Chondrocyte (in vitro differentiated cells): Measurements from ENCODE around the gene CCDC77. TPM values are rescaled to one million over a fixed set of nuclear protein-coding genes. Genes with fewer than 3 reads are reported as not detected.
A peak's percentile ranks its signal among the peaks of the same experiment; 100 is the strongest.

ENCODE experiments used
- DNase-seq: peaks from one replicate; pipeline ENCODE4 v3.0.0; 2021; ENCODE audit warnings: mixed read lengths, low spot score
- H3K27ac Mint-ChIP-seq: one replicate; pipeline ENCODE4 v1.8.0; 2021; ENCODE audit warnings: mild to moderate bottlenecking, moderate library complexity, mixed read lengths; ENCODE audit not compliant: unreplicated experiment
- H3K27me3 Mint-ChIP-seq: 2 replicates; pipeline ENCODE4 v1.8.0; 2021; ENCODE audit warnings: low read depth, mixed read lengths
- H3K36me3 Mint-ChIP-seq: 2 replicates; pipeline ENCODE4 v1.8.0; 2021; ENCODE audit warnings: low read depth, mixed read lengths
- H3K4me1 Mint-ChIP-seq: 2 replicates; pipeline ENCODE4 v1.8.0; 2021; ENCODE audit warnings: low read depth, mild to moderate bottlenecking, mixed read lengths
- H3K4me3 Mint-ChIP-seq: one replicate; pipeline ENCODE4 v1.8.0; 2021; ENCODE audit warnings: mild to moderate bottlenecking, moderate library complexity, mixed read lengths; ENCODE audit not compliant: unreplicated experiment
- H3K9me3 Mint-ChIP-seq: 2 replicates; pipeline ENCODE4 v1.8.0; 2021; ENCODE audit warnings: low read depth, mixed read lengths
- total RNA-seq: library from RNA; stranded (reverse); gene quantifications from 3 replicates; pipeline ENCODE4 v1.2.1, GENCODE V29; 2021
- TF ChIP-seq, protein P1 (sequence below): fragments of 200-600 bp; sonication (generic); IDR thresholded peaks from 2 replicates; pipeline ENCODE4 v1.5.0; 2021; ENCODE audit warnings: antibody characterized with exemption, mild to moderate bottlenecking, moderate library complexity

Gene CCDC77
- total RNA-seq, 1 donor from 2014 or later: 4.9 TPM

DNA sequence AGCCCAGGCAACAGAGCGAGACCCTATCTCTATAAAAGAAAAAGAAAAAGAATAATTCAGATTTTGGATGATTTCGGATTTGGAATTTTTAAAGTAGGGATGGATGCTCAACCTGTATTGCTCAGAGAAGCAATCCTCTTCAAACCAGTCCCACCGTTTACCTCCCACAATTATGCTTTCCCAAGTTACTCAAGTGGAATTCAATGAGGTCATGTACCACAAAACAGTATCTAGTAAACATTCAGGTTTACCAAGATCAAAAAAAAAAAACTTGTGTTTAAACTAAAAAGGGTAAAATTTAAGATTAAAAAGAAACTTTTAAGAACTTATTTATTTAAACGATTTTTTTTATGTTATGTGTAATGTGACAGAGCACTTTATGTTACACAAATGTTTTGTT, 14.8 kb upstream of the CCDC77 start:
- Mint-ChIP-seq H3K9me3 (no peaks in the 10 kb centered on the region), H3K27me3 (no peaks in the 10 kb centered on the region), H3K4me3 (peak overlapping the region; percentile 97), H3K27ac (peak overlapping the region; percentile 99), H3K36me3 (peaks cover 16% of the 10 kb centered on the region), H3K4me1 (peaks cover 40% of the 10 kb centered on the region)
- no peak for DNase-seq
- TF ChIP-seq, protein P1, sequence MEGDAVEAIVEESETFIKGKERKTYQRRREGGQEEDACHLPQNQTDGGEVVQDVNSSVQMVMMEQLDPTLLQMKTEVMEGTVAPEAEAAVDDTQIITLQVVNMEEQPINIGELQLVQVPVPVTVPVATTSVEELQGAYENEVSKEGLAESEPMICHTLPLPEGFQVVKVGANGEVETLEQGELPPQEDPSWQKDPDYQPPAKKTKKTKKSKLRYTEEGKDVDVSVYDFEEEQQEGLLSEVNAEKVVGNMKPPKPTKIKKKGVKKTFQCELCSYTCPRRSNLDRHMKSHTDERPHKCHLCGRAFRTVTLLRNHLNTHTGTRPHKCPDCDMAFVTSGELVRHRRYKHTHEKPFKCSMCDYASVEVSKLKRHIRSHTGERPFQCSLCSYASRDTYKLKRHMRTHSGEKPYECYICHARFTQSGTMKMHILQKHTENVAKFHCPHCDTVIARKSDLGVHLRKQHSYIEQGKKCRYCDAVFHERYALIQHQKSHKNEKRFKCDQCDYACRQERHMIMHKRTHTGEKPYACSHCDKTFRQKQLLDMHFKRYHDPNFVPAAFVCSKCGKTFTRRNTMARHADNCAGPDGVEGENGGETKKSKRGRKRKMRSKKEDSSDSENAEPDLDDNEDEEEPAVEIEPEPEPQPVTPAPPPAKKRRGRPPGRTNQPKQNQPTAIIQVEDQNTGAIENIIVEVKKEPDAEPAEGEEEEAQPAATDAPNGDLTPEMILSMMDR: no peak

DNA sequence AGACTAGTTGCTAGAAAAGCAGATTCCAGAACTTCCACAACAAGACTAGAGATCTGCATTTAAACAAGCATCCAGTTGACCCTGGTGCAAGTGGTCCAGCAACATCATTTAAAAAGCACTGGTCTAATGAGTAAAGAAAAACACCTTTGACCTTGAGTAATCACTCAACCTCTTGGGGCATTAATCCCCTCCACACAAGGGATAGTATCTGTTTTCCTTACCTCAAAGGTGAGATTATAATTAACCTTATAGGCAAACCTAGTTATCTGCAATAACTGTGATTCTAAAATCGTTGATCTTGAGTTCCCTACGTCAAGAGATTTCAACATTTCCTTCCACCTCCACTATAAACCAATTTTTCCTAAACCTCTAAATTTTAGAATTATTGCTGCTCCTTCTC, 13.4 kb upstream of the CCDC77 start:
- Mint-ChIP-seq H3K27me3 (no peaks in the 10 kb centered on the region), H3K36me3 (peaks cover 13% of the 10 kb centered on the region), H3K4me1 (peaks cover 40% of the 10 kb centered on the region), H3K27ac (peak overlapping the region; percentile 99), H3K9me3 (no peaks in the 10 kb centered on the region), H3K4me3 (peak overlapping the region; percentile 97)
- TF ChIP-seq, protein P1: no peak
- no peak for DNase-seq

DNA sequence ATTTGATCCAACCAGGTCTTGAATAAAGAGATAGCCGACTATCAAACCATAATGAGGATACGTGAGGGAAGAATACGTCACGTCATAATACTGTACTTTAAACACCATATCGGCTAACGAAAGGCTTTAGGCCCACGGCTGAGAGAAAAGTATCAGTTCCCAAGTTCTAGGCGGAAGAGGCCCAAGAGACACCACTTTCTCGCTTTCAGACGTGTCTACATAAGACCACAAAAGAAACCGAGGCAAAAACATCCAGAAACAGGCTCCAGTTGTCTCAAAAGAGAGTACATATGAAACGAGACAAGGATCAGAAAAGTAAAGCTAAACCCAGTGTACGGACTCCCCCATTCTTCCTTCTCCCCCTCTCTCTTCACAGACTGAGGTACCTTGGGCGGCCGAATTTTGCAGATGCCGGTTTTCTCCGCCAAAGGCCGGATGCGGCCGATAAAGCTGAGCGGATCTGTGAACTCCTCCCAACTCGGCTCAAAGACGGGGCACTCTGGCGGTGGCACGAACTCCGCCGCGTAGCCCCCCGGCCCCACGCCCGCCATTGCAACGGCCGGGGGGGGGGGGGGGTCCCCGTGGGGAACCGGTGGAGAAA, 12.8 kb upstream of the CCDC77 start:
- H3K27ac Mint-ChIP-seq: peak overlapping the region; percentile 99
- no peak for DNase-seq

DNA sequence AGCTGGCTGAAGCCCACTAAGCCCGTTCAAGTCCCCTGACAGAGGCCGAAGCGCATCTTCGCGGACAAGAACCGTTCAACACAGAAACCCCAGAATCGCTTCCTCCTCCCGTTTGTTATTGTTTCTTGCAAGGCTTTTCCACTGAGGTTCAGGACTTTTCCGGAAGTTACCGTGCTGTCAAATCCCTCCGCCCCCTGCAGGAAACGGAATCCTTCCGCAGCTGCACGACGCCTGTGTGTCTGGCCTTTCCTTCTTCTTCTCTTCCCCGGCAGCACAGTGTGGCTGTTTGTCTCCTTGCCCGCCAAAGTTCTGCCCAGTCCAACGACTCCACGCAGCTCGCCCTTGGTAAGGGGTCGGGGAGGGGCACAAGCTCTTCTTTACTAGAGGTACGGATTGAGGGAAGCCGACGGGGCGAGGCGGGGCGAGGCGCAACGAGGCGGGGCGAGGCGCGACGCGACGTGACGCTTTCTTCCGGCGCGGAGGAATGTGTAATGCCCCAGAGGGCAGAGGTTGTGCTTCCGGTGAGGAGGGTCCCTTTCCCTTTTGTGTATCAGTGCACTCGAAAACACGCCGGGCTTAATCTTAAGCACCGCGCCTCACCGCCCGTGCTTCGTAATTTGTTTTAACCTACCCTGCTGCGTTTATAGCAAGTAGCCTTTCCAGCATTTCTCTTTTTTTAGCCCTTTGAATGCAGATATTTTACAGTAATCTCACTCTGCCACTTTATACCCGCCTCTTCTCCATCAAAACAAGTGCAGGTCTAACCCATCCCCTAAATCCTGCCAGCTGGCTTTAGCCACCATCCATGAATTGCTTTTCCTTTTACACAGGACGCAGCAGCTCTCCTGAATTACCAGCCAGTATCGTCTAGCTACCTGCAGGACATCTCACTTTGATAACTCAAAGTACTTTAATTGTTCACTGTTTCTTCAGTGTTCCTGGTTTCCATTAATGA, 12.0 kb upstream of the CCDC77 start, which contains the start of gene KDM5A:
KDM5A (minus strand) TSS at position 179 of the 955 bp plus-strand sequence. CDS start 229 bp downstream, outside the sequence.
- Mint-ChIP-seq H3K27me3 (no peaks in the 10 kb centered on the region), H3K36me3 (peaks cover 5% of the 10 kb centered on the region), H3K9me3 (no peaks in the 10 kb centered on the region), H3K27ac (peak within 1 kb of the TSS; percentile 99), H3K4me3 (peak within 1 kb of the TSS; percentile 97), H3K4me1 (peaks cover 40% of the 10 kb centered on the region)
- DNase-seq: peak; percentile 95
- TF ChIP-seq, protein P1: peak; percentile 34

More for the DNA sequence above, 12.8 kb upstream of the CCDC77 start:
- H3K9me3 Mint-ChIP-seq: no peaks in the 10 kb centered on the region
- H3K27me3 Mint-ChIP-seq: no peaks in the 10 kb centered on the region
- TF ChIP-seq, protein P1: no peak
- H3K36me3 Mint-ChIP-seq: peaks cover 9% of the 10 kb centered on the region
- peak overlapping the region; percentile 97 for H3K4me3 Mint-ChIP-seq
- peaks cover 40% of the 10 kb centered on the region for H3K4me1 Mint-ChIP-seq

DNA sequence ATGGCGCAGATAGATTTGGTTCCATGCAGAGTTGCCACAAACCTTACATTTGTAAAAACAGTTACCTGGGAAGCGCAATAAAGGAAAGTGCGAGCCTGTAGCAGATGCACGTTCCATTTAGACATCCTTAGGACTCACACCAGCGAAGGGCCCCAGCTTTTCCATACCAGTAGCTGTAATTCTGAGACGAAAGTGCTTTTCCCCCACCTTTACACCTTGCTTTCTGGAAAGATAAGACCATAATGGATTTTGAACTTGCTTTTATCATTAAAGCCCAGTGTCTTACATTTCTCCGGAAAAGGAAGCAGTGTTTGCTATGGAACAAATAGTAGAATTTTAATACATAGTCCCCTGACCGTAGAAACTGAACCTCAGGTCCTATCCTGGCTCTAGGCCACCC, 616 bp upstream of the CCDC77 start:
- TF ChIP-seq, protein P1: no peak
- Mint-ChIP-seq H3K9me3 (no peaks in the 10 kb centered on the region), H3K27me3 (no peaks in the 10 kb centered on the region), H3K4me1 (peaks cover 3% of the 10 kb centered on the region), H3K36me3 (no peaks in the 10 kb centered on the region), H3K27ac (no peak overlapping the region), H3K4me3 (no peak overlapping the region)
- no peak for DNase-seq
